Fibroblast of villous mesenchyme (primary cell): ENCODE data around the gene ARPIN. TPM values are rescaled to one million over a fixed set of nuclear protein-coding genes. Genes with fewer than 3 reads are reported as not detected.

Experiments used
- DNase-seq: peaks from one replicate; pipeline ENCODE4 v3.0.0-alpha.2; 2010; ENCODE audit warnings: low read depth
- H3K4me3 ChIP-seq: 2 replicates; pipeline ENCODE4 v1.5.1; 2011; ENCODE audit warnings: low read depth, mild to moderate bottlenecking, low read length
- CTCF ChIP-seq: IDR thresholded peaks from 2 replicates; pipeline ENCODE4 v1.5.1; 2012; ENCODE audit warnings: low read depth, mild to moderate bottlenecking, low read length; ENCODE audit not compliant: insufficient read depth
- total RNA-seq: library from RNA; depleted of rRNA; stranded (reverse); fragments of >200 nt; gene quantifications from 2 replicates; pipeline ENCODE4 v1.2.3, GENCODE V29; 2012

ARPIN gene
- total RNA-seq, 1 donor, result 10.8 TPM

- no peak overlapping the region for H3K4me3 ChIP-seq
- DNase-seq, result no peak
- no peak for TF ChIP-seq CTCF
These were observed 12.7 kb downstream of the ARPIN start for GRCh38 chr15:89899951-89900567.

- DNase-seq, result no peak
- TF ChIP-seq CTCF, result no peak
These were observed 13.3 kb downstream of the ARPIN start for GRCh38 chr15:89899295-89899945.

GRCh38 chr15:89898614-89899294, 14.0 kb downstream of the ARPIN start:
- DNase-seq, result peak; percentile 41
- peak; percentile 62 for TF ChIP-seq CTCF
- H3K4me3 ChIP-seq, result no peak overlapping the region

More at GRCh38 chr15:89899295-89899945, 13.3 kb downstream of the ARPIN start:
- no peak overlapping the region for H3K4me3 ChIP-seq

- no peak for TF ChIP-seq CTCF
- H3K4me3 ChIP-seq, result no peak overlapping the region
- no peak for DNase-seq
These were observed 14.6 kb downstream of the ARPIN start for GRCh38 chr15:89898146-89898545.

GRCh38 chr15:89893696-89894447, 18.9 kb downstream of the ARPIN start, which contains the start of gene AP3S2:
Gene AP3S2 (minus strand): TSS chr15:89893994. CDS start chr15:89893949, 45 bp downstream.
- no peak for TF ChIP-seq CTCF
- peak; percentile 96 for DNase-seq
- peak within 1 kb of the TSS; percentile 65 for H3K4me3 ChIP-seq

GRCh38 chr15:89893027-89893426, 19.7 kb downstream of the ARPIN start:
- peak; percentile 66 for DNase-seq
- TF ChIP-seq CTCF, result no peak
- H3K4me3 ChIP-seq, result peak overlapping the region; percentile 65
